GM12878 (cell line): ENCODE data around the gene MYO1D. TPM values are rescaled to one million over a fixed set of nuclear protein-coding genes. Genes with fewer than 3 reads are reported as not detected.

ENCODE experiments used
- ATAC-seq: fragments of 200-7000 bp; cut with Tn5 transposase; 3 replicates; pipeline ENCODE4 v1.9.1; 2020; ENCODE audit warnings: mild to moderate bottlenecking, moderate library complexity
- BruUV-seq: library from RNA; stranded (reverse); fragments of 400-500 nt; replicated peaks from 2 replicates; lab custom pipeline; 2021; lab: Mats Ljungman, UMichigan
- CTCF ChIA-PET: fragments of 300-600 bp; sonication (Branson Sonifier 250); formaldehyde crosslinking; extraction: SDS; loops from one replicate; lab custom pipeline; 2021; ENCODE audit warnings: inconsistent platforms; lab: Yijun Ruan, JAX
- POLR2A ChIA-PET: fragments of 350-600 bp; formaldehyde crosslinking; extraction: SDS; loops from one replicate; lab custom pipeline; 2021; ENCODE audit warnings: inconsistent platforms; lab: Charles Lee
- RAD21 ChIA-PET: fragments of 300-600 bp; sonication (Branson Sonifier 250); formaldehyde crosslinking; loops from one replicate; lab custom pipeline; 2023; ENCODE audit warnings: antibody characterized with exemption; ENCODE audit not compliant: unreplicated experiment; lab: Charles Lee
- SMC1A ChIA-PET: fragments of 300-600 bp; sonication (Branson Sonifier 250); formaldehyde crosslinking; loops from one replicate; lab custom pipeline; 2023; ENCODE audit not compliant: unreplicated experiment, uncharacterized antibody; lab: Charles Lee
- DNase-seq: peaks from one replicate; pipeline ENCODE4 v3.0.0-alpha.2; 2011; ENCODE audit warnings: low read depth, low spot score
- FAIRE-seq: peaks from 3 replicates; lab custom pipeline; 2011; peaks lifted over from hg19 to GRCh38; lab: Jason Lieb, UNC
- H2AFZ ChIP-seq: 2 replicates; pipeline ENCODE4 v1.6.0; 2011; ENCODE audit warnings: low read depth, low read length, control low read depth; ENCODE audit not compliant: control insufficient read depth
- H3K27ac ChIP-seq: 2 replicates; pipeline ENCODE4 v1.5.1; 2011; ENCODE audit warnings: control low read depth; ENCODE audit not compliant: control insufficient read depth, insufficient read depth
- H3K27me3 ChIP-seq, 2 experiments: replicated peaks in 1 of 2; 2 replicates each; pipeline versions ENCODE4 v1.6.0 to v1.6.1; 2011; ENCODE audit warnings: low read length in 1 of 2; ENCODE audit not compliant: control insufficient read depth in 2 of 2, insufficient read depth in 2 of 2
- H3K36me3 ChIP-seq, 2 experiments: 2 replicates each; pipeline ENCODE4 v1.5.1; 2011; ENCODE audit warnings: low read length in 1 of 2; ENCODE audit not compliant: control insufficient read depth in 2 of 2, insufficient read depth in 2 of 2
- H3K4me1 ChIP-seq: 2 replicates; pipeline ENCODE4 v1.6.1; 2011; ENCODE audit warnings: mild to moderate bottlenecking, low read length, moderate library complexity, mixed read lengths; ENCODE audit not compliant: control insufficient read depth, insufficient read depth
- H3K4me2 ChIP-seq: 2 replicates; pipeline ENCODE4 v1.6.0; 2011; ENCODE audit warnings: control low read depth; ENCODE audit not compliant: control insufficient read depth, insufficient read depth
- H3K4me3 ChIP-seq: fragments of 200-600 bp; sonication (generic); 2 replicates; pipeline ENCODE4 v1.5.1; 2016
- H3K79me2 ChIP-seq: 2 replicates; pipeline ENCODE4 v1.6.0; 2011; ENCODE audit warnings: low read length; ENCODE audit not compliant: control insufficient read depth, insufficient read depth
- H3K9ac ChIP-seq: 2 replicates; pipeline ENCODE4 v1.8.0; 2011; ENCODE audit warnings: low read length, control low read depth, mixed read lengths; ENCODE audit not compliant: control insufficient read depth, insufficient read depth
- H3K9me3 ChIP-seq: replicated peaks from 3 replicates; pipeline ENCODE4 v1.5.1; 2011; ENCODE audit warnings: mild to moderate bottlenecking, low read length; ENCODE audit not compliant: control insufficient read depth, insufficient read depth
- H4K20me1 ChIP-seq: 2 replicates; pipeline ENCODE4 v1.6.0; 2011; ENCODE audit not compliant: control insufficient read depth, insufficient read depth
- BACH1 ChIP-seq: fragments of 450-650 bp; IDR thresholded peaks from 2 replicates; pipeline ENCODE4 v1.6.1; 2017; ENCODE audit warnings: mild to moderate bottlenecking, borderline replicate concordance
- CUX1 ChIP-seq: IDR thresholded peaks from 2 replicates; pipeline ENCODE4 v1.6.1; 2012; ENCODE audit warnings: improper control_type of control experiment, low read depth, low read length; ENCODE audit not compliant: insufficient replicate concordance
- NFYB ChIP-seq: IDR thresholded peaks from 2 replicates; pipeline ENCODE4 v1.6.1; 2011; ENCODE audit warnings: low read depth, mild to moderate bottlenecking, low read length, improper control_type of control experiment, moderate library complexity; ENCODE audit not compliant: insufficient read depth
- POU2F2 ChIP-seq: IDR thresholded peaks from 3 replicates; pipeline ENCODE4 v1.6.1; 2011; ENCODE audit warnings: low read depth, mild to moderate bottlenecking, low read length, borderline replicate concordance
- SMAD5 ChIP-seq: IDR thresholded peaks from 2 replicates; pipeline ENCODE4 v1.6.1; 2016; ENCODE audit warnings: antibody characterized with exemption, low read depth
- WGBS: methylation state at CpG from one replicate; pipeline ENCODE4 v1.1.6; 2016; ENCODE audit warnings: low lambda C conversion rate; ENCODE audit not compliant: insufficient replicate concordance, insufficient coverage; ENCODE audit errors: missing lambda C conversion rate; 5-methylcytosine and 5-hydroxymethylcytosine counted together
- in situ Hi-C: fragments of 300-500 bp; cut with MboI; formaldehyde crosslinking; loops from 9 replicates; pipeline ENCODE4 v1.14.3; 2018; ENCODE audit warnings: mixed read lengths
- intact Hi-C: fragments of 100-400 bp; cut with micrococcal nuclease; formaldehyde crosslinking; loops from one replicate; pipeline ENCODE4 v1.14.2; 2022; ENCODE audit not compliant: unreplicated experiment
- polyA plus RNA-seq, 11 experiments: library from polyadenylated mRNA; depleted of rRNA in 4 of 11; unstranded in 6 of 11; stranded (reverse) in 5 of 11; fragments of >200 nt; fragmentation: Nextera tagmentation in 4 of 11; fragmentation: Illumina TruSeq in 1 of 11; extraction: Ambion mirVana in 4 of 11; extraction: Trizol in 1 of 11; gene quantifications; 1 replicate in 1 of 11; 2 replicates in 10 of 11; pipeline versions ENCODE4 v1.2.1 to v1.2.3, GENCODE V29; 2011 to 2016; ENCODE audit warnings: inconsistent platforms in 2 of 11, missing spikeins in 2 of 11, low read depth in 1 of 11
- total RNA-seq, 4 experiments: library from RNA; depleted of rRNA in 3 of 4; stranded (reverse); fragments of >200 nt in 3 of 4; fragmentation: Illumina TruSeq in 1 of 4; extraction: Trizol in 1 of 4; gene quantifications; 2 replicates each; pipeline versions ENCODE4 v1.2.1 to v1.2.3, GENCODE V29; 2013 to 2021

Gene MYO1D
- total and polyA plus RNA-seq, 10 of the 15 experiments (the other 5 are each of a cell fraction or from before 2014, with no cell fraction given): 1.8 to 37.7 (median 25.4) TPM

DNA sequence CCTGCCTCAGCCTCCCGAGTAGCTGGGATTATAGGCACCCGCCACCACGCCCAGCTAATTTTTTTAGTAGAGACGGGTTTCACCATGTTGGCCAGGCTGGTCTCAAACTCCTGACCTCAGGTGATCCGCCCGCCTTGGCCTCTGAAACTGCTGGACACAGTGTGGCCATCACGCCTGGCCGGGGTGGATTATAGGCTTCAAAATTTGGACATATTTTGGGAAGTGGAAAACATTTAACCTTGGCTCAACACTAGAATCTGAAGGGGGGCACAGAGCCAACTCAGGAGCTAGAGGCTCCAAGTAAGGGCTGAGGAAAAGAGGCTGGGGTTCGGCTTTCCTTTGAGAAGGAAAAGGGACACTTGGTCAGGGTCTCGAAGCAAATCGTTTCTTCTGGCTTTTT, 392.3 kb downstream of the MYO1D start:
- in situ Hi-C loops: no loop called here
- TF ChIP-seq SMAD5 (no peak), BACH1 (no peak), POU2F2 (no peak), NFYB (no peak), CUX1 (no peak)
- TF ChIP-seq, all 136 proteins: peak for 0
- no peaks in the 10 kb centered on the region for H3K27me3 ChIP-seq
- H3K9me3 ChIP-seq: no peaks in the 10 kb centered on the region
- FAIRE-seq: no peak
- no peak overlapping the region for H3K4me2 ChIP-seq
- peaks cover 23% of the 10 kb centered on the region for H3K79me2 ChIP-seq
- no peak overlapping the region for H3K9ac ChIP-seq
- H3K4me1 ChIP-seq: peaks cover 5% of the 10 kb centered on the region
- ChIA-PET POLR2A (interaction anchor here (0.6 to 12.5 kb wide), 6 partner anchors 15 to 391 kb away, joined by 3 to 308 read pairs (median 3); no protein-coding TSS in a partner anchor), RAD21 (interaction anchor here (0.8 to 16.4 kb wide), 33 partner anchors 11 to 452 kb away, joined by 3 to 543 read pairs (median 4); partner anchors contain the start of genes MYO1D and PSMD11), CTCF (interaction anchor here (0.6 to 9.5 kb wide), 51 partner anchors 11 to 514 kb away, joined by 3 to 132 read pairs (median 7); partner anchors contain the start of genes MYO1D and PSMD11), SMC1A (interaction anchor here (0.6 to 11.9 kb wide), 47 partner anchors 11 to 458 kb away, joined by 3 to 286 read pairs (median 5); partner anchors contain the start of gene MYO1D)
- ATAC-seq: no peak
- no peak overlapping the region for H3K4me3 ChIP-seq
- DNase-seq: no peak
- H4K20me1 ChIP-seq: no peaks in the 10 kb centered on the region
- no peak overlapping the region for H2AFZ ChIP-seq
- peaks cover 16 to 21% of the 10 kb centered on the region in 2 experiments; a peak in 3 of 4 replicates for H3K36me3 ChIP-seq
- intact Hi-C loops: loop anchor here (5.0 kb wide), 2 partner anchors 173 to 393 kb away; partner anchors contain the start of gene MYO1D
- no peak overlapping the region for H3K27ac ChIP-seq
- BruUV-seq: no TSS peak
- WGBS: 96% methylated on average over 9 of the region's 11 CpGs
